ENCODE measurements around the gene CATSPER2.
"Not testable (repeated sequence)": the region's sequence is repeated elsewhere in the genome, so short reads cannot be mapped to it uniquely, and the experiment has no call there.

The CATSPER2 gene

DNA sequence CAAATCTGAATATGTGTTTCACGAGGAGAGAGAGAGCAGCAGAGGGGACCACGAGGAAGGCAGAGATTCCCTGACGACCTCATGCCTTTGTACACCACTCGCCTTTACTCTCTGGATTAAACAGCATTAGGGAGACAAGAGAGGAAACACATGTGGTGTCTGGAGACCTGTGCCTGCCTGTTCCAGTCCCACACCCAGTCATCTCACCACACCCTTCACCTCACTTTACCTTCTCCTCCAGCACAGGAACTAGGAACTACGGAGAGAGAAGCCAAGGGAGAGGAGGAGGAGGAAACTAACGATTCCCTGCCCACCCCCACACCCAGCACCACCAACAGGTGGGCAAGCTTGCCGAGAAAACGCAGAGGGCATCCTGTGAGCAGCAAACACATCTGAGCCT is 55.8 kb downstream of the CATSPER2 start:
- not testable (repeated sequence) for H3K27ac ChIP-seq (ENCODE audit: low read depth, low read length); H3K9me3 ChIP-seq (ENCODE audit: control insufficient read depth in 1 of 2, low read length in 2 of 2); H3K4me3 ChIP-seq (ENCODE audit: low read depth in 1 of 2, low read length in 2 of 2); H3K27me3 ChIP-seq (ENCODE audit: control insufficient read depth in 1 of 2, insufficient read depth in 2 of 2, low read length in 2 of 2); H3K9ac ChIP-seq (ENCODE audit: low read depth in 1 of 2, low read length in 2 of 2); H3K4me1 ChIP-seq (ENCODE audit: control insufficient read depth in 1 of 2, insufficient read depth in 2 of 2, low read length in 2 of 2); H3K36me3 ChIP-seq (ENCODE audit: control insufficient read depth in 1 of 2, insufficient read depth in 2 of 2, low read length in 2 of 2)

DNA sequence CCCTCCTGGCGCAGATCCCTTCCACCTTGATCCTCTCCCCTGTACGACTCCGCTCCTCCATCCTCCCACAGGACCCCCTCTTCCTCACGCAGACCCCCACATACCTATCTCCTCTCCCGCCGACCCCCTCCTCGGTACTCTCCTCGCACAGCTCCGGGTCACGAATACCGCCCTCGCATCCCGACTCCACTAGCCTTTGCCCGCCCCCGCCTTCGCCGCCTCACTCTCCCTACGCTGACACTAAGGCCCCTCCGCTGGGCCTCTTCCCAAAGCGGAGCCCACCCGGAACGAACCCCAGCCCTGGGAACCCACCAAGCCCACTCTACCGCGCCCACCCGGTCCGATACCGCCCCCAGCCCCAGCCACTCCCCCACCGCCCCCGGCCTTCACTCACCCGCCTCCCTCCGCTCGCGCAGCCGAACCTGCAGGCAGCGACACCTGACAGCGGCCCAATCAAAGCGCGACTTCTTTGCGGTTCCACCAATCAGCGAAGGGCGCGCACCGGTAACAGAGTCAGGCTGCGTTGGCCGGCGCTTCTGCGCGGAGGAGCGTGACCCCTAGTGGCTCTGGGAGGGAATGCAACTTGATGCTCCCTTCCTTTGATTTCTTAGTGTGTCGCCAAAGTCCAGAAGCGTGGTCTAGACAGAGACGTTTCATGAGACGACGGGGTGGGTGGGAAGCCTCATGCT is 58.7 kb downstream of the CATSPER2 start, which contains the start of gene PPIP5K1:
PPIP5K1 (minus strand) TSS at position 431 of the 689 bp plus-strand sequence. CDS start 5,704 bp downstream, outside the sequence.
- H3K9me3 ChIP-seq (ENCODE audit: control insufficient read depth in 1 of 2, low read length in 2 of 2); H3K36me3 ChIP-seq (ENCODE audit: control insufficient read depth in 1 of 2, insufficient read depth in 2 of 2, low read length in 2 of 2); H3K9ac ChIP-seq (ENCODE audit: low read depth in 1 of 2, low read length in 2 of 2); H3K27me3 ChIP-seq (ENCODE audit: control insufficient read depth in 1 of 2, insufficient read depth in 2 of 2, low read length in 2 of 2); H3K27ac ChIP-seq (ENCODE audit: low read depth, low read length); H3K4me1 ChIP-seq (ENCODE audit: control insufficient read depth in 1 of 2, insufficient read depth in 2 of 2, low read length in 2 of 2); H3K4me3 ChIP-seq (ENCODE audit: low read depth in 1 of 2, low read length in 2 of 2): not testable (repeated sequence)
